SK-N-SH treated with all-trans-retinoic acid at 6 μM for 48 hours (cell line): Measurements from ENCODE around the gene ALG9.
A peak's percentile ranks its signal among the peaks of the same experiment; 100 is the strongest.
"Not testable (repeated sequence)": the region's sequence is repeated elsewhere in the genome, so short reads cannot be mapped to it uniquely, and the experiment has no call there.

Experiments
- ATAC-seq: fragments of 200-7000 bp; cut with Tn5 transposase; 3 replicates; pipeline ENCODE4 v1.9.1; 2020; ENCODE audit warnings: mild to moderate bottlenecking, moderate library complexity
- ARNTL ChIP-seq: fragments of 450-650 bp; formaldehyde crosslinking; IDR thresholded peaks from 2 replicates; pipeline ENCODE4 v1.5.0; 2020; ENCODE audit warnings: low read depth, mild to moderate bottlenecking, moderate library complexity, borderline replicate concordance
- BACH2 ChIP-seq: fragments of 250-450 bp; sonication (Bioruptor Pico); IDR thresholded peaks from 2 replicates; pipeline ENCODE4 v1.9.0; 2021; ENCODE audit warnings: mild to moderate bottlenecking, borderline replicate concordance
- CREB5 ChIP-seq: fragments of 250-450 bp; sonication (Bioruptor Pico); IDR thresholded peaks from 2 replicates; pipeline ENCODE4 v1.5.1; 2020; ENCODE audit warnings: low read depth, mild to moderate bottlenecking, moderate library complexity
- CSRNP3 ChIP-seq: fragments of 250-450 bp; sonication (Bioruptor Pico); IDR thresholded peaks from 2 replicates; pipeline ENCODE4 v1.5.1; 2021; ENCODE audit warnings: mild to moderate bottlenecking, moderate library complexity
- ESRRG ChIP-seq: fragments of 250-450 bp; sonication (Bioruptor Pico); IDR thresholded peaks from 2 replicates; pipeline ENCODE4 v1.6.1; 2021; ENCODE audit warnings: mild to moderate bottlenecking
- ISL1 ChIP-seq: fragments of 250-450 bp; sonication (Bioruptor Pico); IDR thresholded peaks from 2 replicates; pipeline ENCODE4 v2.1.2; 2022; ENCODE audit warnings: mild to moderate bottlenecking, moderate library complexity
- OSR1 ChIP-seq: fragments of 250-450 bp; sonication (Bioruptor Pico); IDR thresholded peaks from 2 replicates; pipeline ENCODE4 v1.8.0; 2022; ENCODE audit warnings: moderate library complexity, mild to moderate bottlenecking, inconsistent platforms
- PATZ1 ChIP-seq: fragments of 250-450 bp; sonication (Bioruptor Pico); IDR thresholded peaks from 2 replicates; pipeline ENCODE4 v1.8.0; 2020; ENCODE audit warnings: mild to moderate bottlenecking, moderate library complexity, borderline replicate concordance
- POU6F1 ChIP-seq: fragments of 250-450 bp; sonication (Bioruptor Pico); IDR thresholded peaks from 2 replicates; pipeline ENCODE4 v1.8.0; 2021; ENCODE audit warnings: low read depth, mild to moderate bottlenecking, moderate library complexity, borderline replicate concordance
- PPARA ChIP-seq: fragments of 250-450 bp; sonication (Bioruptor Pico); IDR thresholded peaks from 2 replicates; pipeline ENCODE4 v1.5.0; 2020; ENCODE audit warnings: mild to moderate bottlenecking, borderline replicate concordance
- RARB ChIP-seq: fragments of 250-450 bp; sonication (Bioruptor Pico); IDR thresholded peaks from 2 replicates; pipeline ENCODE4 v1.8.0; 2021; ENCODE audit warnings: mild to moderate bottlenecking, moderate library complexity
- SNAI2 ChIP-seq: fragments of 250-450 bp; sonication (Bioruptor Pico); IDR thresholded peaks from 2 replicates; pipeline ENCODE4 v1.5.0; 2020; ENCODE audit warnings: mild to moderate bottlenecking, moderate library complexity
- TCF4 ChIP-seq: fragments of 250-450 bp; sonication (Bioruptor Pico); IDR thresholded peaks from 2 replicates; pipeline ENCODE4 v1.8.0; 2021; ENCODE audit warnings: mild to moderate bottlenecking, moderate library complexity, borderline replicate concordance
- TOX ChIP-seq: fragments of 250-450 bp; sonication (Bioruptor Pico); IDR thresholded peaks from 2 replicates; pipeline ENCODE4 v1.8.0; 2021; ENCODE audit warnings: mild to moderate bottlenecking, moderate library complexity, borderline replicate concordance
- TSHZ2 ChIP-seq: fragments of 250-450 bp; sonication (Bioruptor Pico); IDR thresholded peaks from 2 replicates; pipeline ENCODE4 v1.5.0; 2020; ENCODE audit warnings: mild to moderate bottlenecking, moderate library complexity
- ZC3H10 ChIP-seq: fragments of 250-450 bp; sonication (Bioruptor Pico); IDR thresholded peaks from 2 replicates; pipeline ENCODE4 v1.5.1; 2021; ENCODE audit warnings: mild to moderate bottlenecking, moderate library complexity
- ZFP3 ChIP-seq: fragments of 250-450 bp; sonication (Bioruptor Pico); IDR thresholded peaks from 2 replicates; pipeline ENCODE4 v1.5.0; 2020; ENCODE audit warnings: mild to moderate bottlenecking, moderate library complexity
- ZNF565 ChIP-seq: fragments of 450-650 bp; formaldehyde crosslinking; conservative IDR thresholded peaks from 2 replicates; pipeline ENCODE4 v1.5.0; 2020; ENCODE audit warnings: low read depth, mild to moderate bottlenecking, moderate library complexity
- ZNF70 ChIP-seq: fragments of 450-650 bp; formaldehyde crosslinking; IDR thresholded peaks from 2 replicates; pipeline ENCODE4 v1.5.0; 2020; ENCODE audit warnings: mild to moderate bottlenecking, moderate library complexity

The ALG9 gene

GRCh38 chr11:111886032-111886431, 14.7 kb upstream of the ALG9 start (continued):
- TF ChIP-seq POU6F1 (CRISPR knock-in tag) (no peak), BACH2 (no peak), TOX (CRISPR knock-in tag) (no peak)

- ATAC-seq: not testable (repeated sequence)
These were observed 13.7 kb upstream of the ALG9 start for GRCh38 chr11:111885053-111885452.

GRCh38 chr11:111882202-111882601, 10.8 kb upstream of the ALG9 start:
- no peak for ATAC-seq
- TF ChIP-seq OSR1 (CRISPR knock-in tag): no peak
- no peak for TF ChIP-seq SNAI2 (CRISPR knock-in tag)
- no peak for TF ChIP-seq TOX (CRISPR knock-in tag)
- TF ChIP-seq, all 23 proteins: peak for 0

- ATAC-seq: peak; percentile 1; the same call in 1 of the 3 replicates
- TF ChIP-seq TSHZ2 (CRISPR knock-in tag) (0 out of 2 replicates have a peak, but pooled peaks have one; percentile 12), RARB (no peak), ARNTL (CRISPR knock-in tag) (no peak), ZNF70 (CRISPR knock-in tag) (no peak), TCF4 (no peak)
These were observed 8.2 kb upstream of the ALG9 start for GRCh38 chr11:111879637-111879960.

- TF ChIP-seq ZC3H10 (CRISPR knock-in tag): no peak
- TF ChIP-seq OSR1 (CRISPR knock-in tag): no peak
- TF ChIP-seq ZFP3 (CRISPR knock-in tag): no peak
- no peak for TF ChIP-seq PATZ1 (CRISPR knock-in tag)
- TF ChIP-seq CREB5 (CRISPR knock-in tag): no peak
- no peak for TF ChIP-seq ESRRG (CRISPR knock-in tag)
- TF ChIP-seq TCF4: no peak
- TF ChIP-seq SNAI2 (CRISPR knock-in tag): no peak
- TF ChIP-seq TOX (CRISPR knock-in tag): no peak
- no peak for TF ChIP-seq TSHZ2 (CRISPR knock-in tag)
- no peak for TF ChIP-seq PPARA (CRISPR knock-in tag)
- TF ChIP-seq ZNF565 (CRISPR knock-in tag): no peak
- no peak for TF ChIP-seq CSRNP3 (CRISPR knock-in tag)
- no peak for TF ChIP-seq ISL1 (CRISPR knock-in tag)
- no peak for TF ChIP-seq POU6F1 (CRISPR knock-in tag)
- TF ChIP-seq BACH2: no peak
- TF ChIP-seq ARNTL (CRISPR knock-in tag): no peak
- TF ChIP-seq, all 23 proteins: peak for 0
- ATAC-seq: peak; percentile 93
These were observed 7.7 kb upstream of the ALG9 start, which contains the start of the genes CFAP68 and FDXACB1 for GRCh38 chr11:111878849-111879636. Gene CFAP68, plus strand, starts transcription at chr11:111879541. Its CDS starts 20 bp downstream, at chr11:111879561. Gene FDXACB1, minus strand, starts transcription at chr11:111879165. Its CDS starts 33 bp downstream, at chr11:111879132.
